Measurements from ENCODE around the gene HOXB9.
A peak's percentile ranks its signal among the peaks of the same experiment; 100 is the strongest.

Gene HOXB9

GRCh38 chr17:48609759-48610281 lies 16.3 kb downstream of the HOXB9 start:
- no peak for DNase-seq

GRCh38 chr17:48609033-48609432 lies 17.1 kb downstream of the HOXB9 start:
- no peak for DNase-seq

- no peak for DNase-seq
Observed at GRCh38 chr17:48608494-48608834, 17.7 kb downstream of the HOXB9 start.

- DNase-seq: no peak
Observed at GRCh38 chr17:48606892-48607614, 19.1 kb downstream of the HOXB9 start.

- DNase-seq: no peak
Observed at GRCh38 chr17:48605991-48606891, 19.9 kb downstream of the HOXB9 start.

- no peak for DNase-seq
Observed at GRCh38 chr17:48605409-48605919, 20.7 kb downstream of the HOXB9 start.

- no peak for DNase-seq
Observed at GRCh38 chr17:48604770-48605329, 21.3 kb downstream of the HOXB9 start, which contains the start of gene HOXB6. HOXB6 (minus strand) TSS chr17:48604986; CDS start chr17:48598150, 6,836 bp downstream.

- no peak for DNase-seq
Observed at GRCh38 chr17:48603959-48604769, 22.0 kb downstream of the HOXB9 start.

- DNase-seq: no peak
Observed at GRCh38 chr17:48601539-48602425, 24.4 kb downstream of the HOXB9 start.

- DNase-seq: no peak
Observed at GRCh38 chr17:48601207-48601538, 25.0 kb downstream of the HOXB9 start.

- no peak for DNase-seq
Observed at GRCh38 chr17:48600244-48601098, 25.7 kb downstream of the HOXB9 start.

- DNase-seq: no peak
Observed at GRCh38 chr17:48599354-48599753, 26.8 kb downstream of the HOXB9 start.

- DNase-seq: no peak
Observed at GRCh38 chr17:48598736-48599135, 27.4 kb downstream of the HOXB9 start.

- no peak for DNase-seq
Observed at GRCh38 chr17:48597778-48598631, 28.2 kb downstream of the HOXB9 start.

GRCh38 chr17:48597528-48597777 lies 28.7 kb downstream of the HOXB9 start:
- no peak for DNase-seq

- DNase-seq: no peak
Observed at GRCh38 chr17:48596735-48597527, 29.2 kb downstream of the HOXB9 start.

- DNase-seq: peak in 1 of 2 experiments; percentile 30
Observed at GRCh38 chr17:48596000-48596734, 30.0 kb downstream of the HOXB9 start.

Measured in NCI-H524 (cell line).